WERI-Rb-1 (cell line): ENCODE data around the gene SERPINA9.

ENCODE experiments used
- DNase-seq: peaks from one replicate; pipeline ENCODE4 v3.0.0-alpha.2; 2020
- H3K27ac ChIP-seq: fragments of 250-450 bp; sonication (Bioruptor Pico); 2 replicates; pipeline ENCODE4 v1.5.1; 2020; ENCODE audit warnings: mild to moderate bottlenecking, moderate library complexity
- H3K27me3 ChIP-seq: fragments of 250-450 bp; sonication (Bioruptor Pico); 2 replicates; pipeline ENCODE4 v1.5.1; 2021; ENCODE audit warnings: mild to moderate bottlenecking, low read depth, moderate library complexity; ENCODE audit not compliant: insufficient read depth, severe bottlenecking
- H3K36me3 ChIP-seq: fragments of 250-450 bp; sonication (Bioruptor Pico); 2 replicates; pipeline ENCODE4 v1.5.1; 2020; ENCODE audit warnings: mild to moderate bottlenecking, moderate library complexity
- H3K4me3 ChIP-seq: 2 replicates; pipeline ENCODE4 v1.5.1; 2011; ENCODE audit warnings: low read depth, mild to moderate bottlenecking, control low read depth, low read length
- H3K9me3 ChIP-seq: fragments of 250-450 bp; sonication (Bioruptor Pico); 2 replicates; pipeline ENCODE4 v1.5.1; 2021; ENCODE audit warnings: mild to moderate bottlenecking, moderate library complexity; ENCODE audit not compliant: severe bottlenecking
- TF ChIP-seq, protein P1 (sequence below): IDR thresholded peaks from 2 replicates; pipeline ENCODE4 v1.5.1; 2011; ENCODE audit warnings: low read depth, mild to moderate bottlenecking, control low read depth, inconsistent platforms, low read length

SERPINA9 gene

DNA sequence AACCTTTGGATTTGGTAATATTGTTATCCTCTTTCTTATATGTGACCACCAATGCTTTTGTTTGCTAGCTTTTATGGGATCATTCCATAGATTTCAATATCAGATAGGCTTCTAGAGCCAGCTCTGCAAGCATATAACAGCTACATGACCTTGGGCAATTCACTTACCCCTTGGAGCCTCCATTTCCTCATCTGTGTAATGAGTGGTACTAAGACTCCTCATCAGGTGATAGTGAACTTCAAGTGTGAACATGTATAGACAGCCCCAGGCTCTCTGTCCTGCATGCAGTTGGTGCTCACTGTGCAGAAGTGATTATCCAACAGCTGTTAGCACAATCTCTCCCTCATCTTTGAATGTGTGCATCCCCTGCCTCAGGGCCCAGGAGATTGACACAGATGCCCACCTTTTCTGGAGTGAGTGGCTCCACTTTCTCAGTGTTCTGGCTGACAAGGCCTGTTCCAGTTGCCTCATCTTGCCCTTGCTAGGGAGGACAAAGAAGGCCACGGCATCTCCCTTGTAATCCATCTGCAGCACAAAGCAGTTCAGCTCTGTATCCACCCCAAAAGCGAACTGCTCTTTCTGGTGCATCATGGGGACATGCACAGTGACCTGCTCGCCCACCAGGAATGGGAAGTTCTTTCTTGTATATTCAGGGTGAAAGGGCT lies 9.2 kb downstream of the SERPINA9 start:
- no peaks in the 10 kb centered on the region for H3K36me3 ChIP-seq
- DNase-seq: no peak
- no peaks in the 10 kb centered on the region for H3K9me3 ChIP-seq
- H3K4me3 ChIP-seq: no peak overlapping the region
- peaks cover 89% of the 10 kb centered on the region for H3K27me3 ChIP-seq
- TF ChIP-seq, protein P1, sequence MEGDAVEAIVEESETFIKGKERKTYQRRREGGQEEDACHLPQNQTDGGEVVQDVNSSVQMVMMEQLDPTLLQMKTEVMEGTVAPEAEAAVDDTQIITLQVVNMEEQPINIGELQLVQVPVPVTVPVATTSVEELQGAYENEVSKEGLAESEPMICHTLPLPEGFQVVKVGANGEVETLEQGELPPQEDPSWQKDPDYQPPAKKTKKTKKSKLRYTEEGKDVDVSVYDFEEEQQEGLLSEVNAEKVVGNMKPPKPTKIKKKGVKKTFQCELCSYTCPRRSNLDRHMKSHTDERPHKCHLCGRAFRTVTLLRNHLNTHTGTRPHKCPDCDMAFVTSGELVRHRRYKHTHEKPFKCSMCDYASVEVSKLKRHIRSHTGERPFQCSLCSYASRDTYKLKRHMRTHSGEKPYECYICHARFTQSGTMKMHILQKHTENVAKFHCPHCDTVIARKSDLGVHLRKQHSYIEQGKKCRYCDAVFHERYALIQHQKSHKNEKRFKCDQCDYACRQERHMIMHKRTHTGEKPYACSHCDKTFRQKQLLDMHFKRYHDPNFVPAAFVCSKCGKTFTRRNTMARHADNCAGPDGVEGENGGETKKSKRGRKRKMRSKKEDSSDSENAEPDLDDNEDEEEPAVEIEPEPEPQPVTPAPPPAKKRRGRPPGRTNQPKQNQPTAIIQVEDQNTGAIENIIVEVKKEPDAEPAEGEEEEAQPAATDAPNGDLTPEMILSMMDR: no peak
- no peak overlapping the region for H3K27ac ChIP-seq

DNA sequence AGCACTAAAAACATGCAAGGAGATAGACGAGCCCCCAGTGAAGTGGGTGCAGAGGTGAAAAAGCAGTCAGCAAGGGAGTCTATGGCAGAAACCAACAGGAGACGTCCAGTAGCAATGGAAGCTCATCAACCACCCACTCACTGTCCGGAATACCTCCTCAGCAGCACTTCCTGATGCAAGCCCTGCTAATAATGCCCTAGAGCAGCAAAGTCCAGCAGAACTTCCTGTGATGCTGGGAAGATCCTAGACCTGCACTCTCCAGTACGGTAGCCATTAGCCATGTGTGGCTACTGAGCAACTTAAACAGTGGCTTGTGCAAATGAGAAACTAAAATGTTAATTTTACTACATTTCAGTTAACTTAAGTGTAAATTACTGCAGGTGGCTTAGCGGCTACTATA lies 11.0 kb downstream of the SERPINA9 start:
- TF ChIP-seq, protein P1: no peak
- no peak for DNase-seq
- Histone ChIP-seq H3K27ac (no peak overlapping the region), H3K9me3 (no peaks in the 10 kb centered on the region), H3K4me3 (no peak overlapping the region), H3K36me3 (no peaks in the 10 kb centered on the region), H3K27me3 (peaks cover 91% of the 10 kb centered on the region)

DNA sequence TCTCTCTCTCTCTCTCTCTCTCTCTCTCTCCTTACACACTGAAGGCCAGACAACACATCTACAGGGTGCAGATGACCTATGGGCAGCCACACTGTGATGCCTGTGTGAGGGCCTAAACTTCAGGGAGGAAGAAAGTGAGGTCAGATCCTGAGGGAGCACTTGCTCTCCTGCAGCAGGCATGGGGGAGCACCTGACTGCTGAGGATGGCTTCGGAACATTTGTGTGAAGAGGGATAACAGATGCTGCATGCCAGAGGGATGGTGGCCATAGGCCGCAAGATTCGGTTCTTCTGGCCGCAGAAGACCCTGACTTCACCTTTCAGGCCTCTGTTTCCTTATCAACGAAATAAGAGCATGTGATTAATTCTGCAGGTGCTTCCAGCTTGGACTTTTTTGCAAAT lies 11.7 kb downstream of the SERPINA9 start:
- H3K9me3 ChIP-seq: no peaks in the 10 kb centered on the region
- DNase-seq: no peak
- H3K27me3 ChIP-seq: peaks cover 89% of the 10 kb centered on the region
- H3K36me3 ChIP-seq: no peaks in the 10 kb centered on the region
- no peak overlapping the region for H3K4me3 ChIP-seq
- no peak overlapping the region for H3K27ac ChIP-seq
- TF ChIP-seq, protein P1: no peak

DNA sequence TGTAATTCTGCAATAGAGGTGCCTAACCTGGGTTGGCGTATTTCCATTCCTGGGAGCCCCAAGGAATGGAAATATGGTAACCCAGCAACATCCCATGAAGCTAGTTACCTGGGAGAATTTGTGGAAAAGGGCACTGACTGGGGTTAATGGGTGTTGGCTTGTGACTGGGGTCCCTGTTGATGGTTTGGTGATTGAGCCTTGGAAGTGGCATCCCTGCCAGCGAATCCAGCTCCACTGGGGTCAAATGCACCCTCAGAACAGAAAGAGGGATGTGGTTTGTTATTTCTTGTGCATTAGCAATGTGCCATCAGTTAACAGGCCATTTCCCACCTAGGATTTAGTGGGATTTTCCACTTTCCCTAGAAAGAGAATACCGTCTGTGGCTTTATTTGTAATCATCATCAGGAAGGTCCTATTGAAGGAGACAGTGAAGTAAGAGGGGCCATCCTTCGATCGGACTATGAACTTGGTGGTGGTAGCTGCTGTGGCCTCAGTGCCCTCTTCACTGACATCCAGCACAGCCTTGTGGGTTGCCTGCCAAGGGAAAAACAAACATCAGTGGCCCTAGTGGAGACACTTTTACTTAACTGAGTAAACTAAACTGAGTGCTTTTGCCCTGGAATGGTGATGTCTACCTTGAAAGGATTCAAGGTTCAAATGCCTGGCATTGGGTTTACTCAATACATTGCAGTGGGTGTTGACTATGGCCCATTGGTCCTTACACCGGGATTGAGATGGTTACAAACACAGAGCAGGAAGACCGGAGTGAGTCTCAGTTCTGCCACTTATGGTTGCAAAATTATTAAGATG lies 13.0 kb downstream of the SERPINA9 start:
- no peak for DNase-seq
- Histone ChIP-seq H3K27ac (no peak overlapping the region), H3K27me3 (peaks cover 89% of the 10 kb centered on the region), H3K9me3 (no peaks in the 10 kb centered on the region), H3K4me3 (no peak overlapping the region), H3K36me3 (no peaks in the 10 kb centered on the region)
- TF ChIP-seq, protein P1: no peak

DNA sequence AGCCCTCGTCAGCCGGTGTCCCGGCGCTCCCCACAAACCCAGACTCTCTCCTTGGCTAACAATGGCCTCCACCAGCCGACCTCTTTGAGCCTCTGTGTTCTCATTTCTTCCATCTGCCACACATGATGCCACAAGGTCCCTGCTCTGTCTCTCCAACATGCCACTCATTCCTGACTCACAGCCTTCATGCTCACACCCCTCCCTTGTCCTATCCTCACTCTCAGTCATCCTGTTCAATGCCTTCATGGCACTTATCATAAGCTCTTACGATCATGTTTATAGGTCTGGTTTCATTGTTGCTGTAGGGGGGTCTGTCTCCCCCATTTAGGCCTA lies 13.8 kb downstream of the SERPINA9 start:
- Histone ChIP-seq H3K4me3 (no peak overlapping the region), H3K27ac (no peak overlapping the region), H3K36me3 (no peaks in the 10 kb centered on the region), H3K9me3 (no peaks in the 10 kb centered on the region), H3K27me3 (peaks cover 89% of the 10 kb centered on the region)
- DNase-seq: no peak
- TF ChIP-seq, protein P1: no peak
